IMR-90 (cell line): ENCODE results near the gene MIA2. TPM values are rescaled to one million over a fixed set of nuclear protein-coding genes. Genes with fewer than 3 reads are reported as not detected.
A peak's percentile ranks its signal among the peaks of the same experiment; 100 is the strongest.

Experiments
- ATAC-seq: fragments of 200-7000 bp; cut with Tn5 transposase; 2 replicates; pipeline ENCODE4 v1.9.1; 2020; ENCODE audit warnings: low read depth, mild to moderate bottlenecking, moderate library complexity
- BruUV-seq: library from RNA; stranded (reverse); fragments of 400-500 nt; replicated peaks from 2 replicates; lab custom pipeline; 2021; lab: Mats Ljungman, UMichigan
- CTCF ChIA-PET: fragments of 300-600 bp; formaldehyde crosslinking; extraction: SDS; loops from one replicate; lab custom pipeline; 2021; ENCODE audit warnings: antibody characterized with exemption; lab: Yijun Ruan, JAX
- POLR2A ChIA-PET: fragments of 300-600 bp; sonication (Branson Sonifier 250); formaldehyde crosslinking; loops from one replicate; lab custom pipeline; 2022; ENCODE audit warnings: antibody characterized with exemption; ENCODE audit not compliant: unreplicated experiment; lab: Charles Lee
- DNase-seq: peaks from one replicate; pipeline ENCODE4 v3.0.0; 2013
- H2AFZ ChIP-seq: replicated peaks from 2 replicates; pipeline ENCODE3; 2013; ENCODE audit warnings: low read length, mild to moderate bottlenecking; ENCODE audit not compliant: poor library complexity
- H2AK5ac ChIP-seq: 2 replicates; pipeline ENCODE4 v1.6.1; 2013; ENCODE audit warnings: low read depth, low read length, inconsistent platforms
- H2AK9ac ChIP-seq: replicated peaks from 2 replicates; pipeline ENCODE3; 2013; ENCODE audit warnings: mild to moderate bottlenecking, low read depth, low read length, moderate library complexity; ENCODE audit not compliant: poor library complexity
- H2BK120ac ChIP-seq: 2 replicates; pipeline ENCODE4 v1.6.1; 2013; ENCODE audit warnings: low read depth, low read length, inconsistent platforms
- H2BK15ac ChIP-seq: 3 replicates; pipeline ENCODE4 v1.6.1; 2013; ENCODE audit warnings: low read depth, low read length, inconsistent platforms
- H2BK20ac ChIP-seq: 2 replicates; pipeline ENCODE4 v1.6.1; 2013; ENCODE audit warnings: low read depth, mild to moderate bottlenecking, inconsistent platforms, low read length, moderate library complexity
- H2BK5ac ChIP-seq: 2 replicates; pipeline ENCODE4 v1.6.1; 2013; ENCODE audit warnings: mild to moderate bottlenecking, low read depth, low read length, inconsistent platforms; ENCODE audit not compliant: poor library complexity, severe bottlenecking
- H3K14ac ChIP-seq: replicated peaks from 2 replicates; pipeline ENCODE4 v1.6.1; 2013; ENCODE audit warnings: low read depth, low read length, inconsistent platforms
- H3K18ac ChIP-seq: 2 replicates; pipeline ENCODE4 v1.6.1; 2013; ENCODE audit warnings: low read depth, low read length, control low read depth
- H3K23ac ChIP-seq: 2 replicates; pipeline ENCODE4 v1.6.1; 2013; ENCODE audit warnings: low read depth, low read length, inconsistent platforms
- H3K27ac ChIP-seq: 2 replicates; pipeline ENCODE4 v1.5.1; 2013; ENCODE audit warnings: mild to moderate bottlenecking, control low read depth, low read length; ENCODE audit not compliant: insufficient read depth
- H3K27me3 ChIP-seq: 2 replicates; pipeline ENCODE4 v1.6.1; 2013; ENCODE audit warnings: low read length; ENCODE audit not compliant: control insufficient read depth, insufficient read depth
- H3K36me3 ChIP-seq: 2 replicates; pipeline ENCODE4 v1.6.1; 2013; ENCODE audit warnings: low read length, mixed read lengths; ENCODE audit not compliant: control insufficient read depth, insufficient read depth
- H3K4ac ChIP-seq: 2 replicates; pipeline ENCODE4 v1.6.1; 2013; ENCODE audit warnings: low read depth, low read length, inconsistent platforms
- H3K4me1 ChIP-seq: 2 replicates; pipeline ENCODE4 v1.6.1; 2013; ENCODE audit warnings: low read length, mixed read lengths; ENCODE audit not compliant: control insufficient read depth, insufficient read depth
- H3K4me2 ChIP-seq: 2 replicates; pipeline ENCODE4 v1.6.1; 2013; ENCODE audit warnings: low read depth, mild to moderate bottlenecking, control low read depth, low read length, moderate library complexity
- H3K4me3 ChIP-seq: 2 replicates; pipeline ENCODE4 v1.5.1; 2013; ENCODE audit warnings: low read depth, mild to moderate bottlenecking, control low read depth, low read length, moderate library complexity; ENCODE audit not compliant: insufficient read depth
- H3K56ac ChIP-seq: 2 replicates; pipeline ENCODE4 v1.6.1; 2013; ENCODE audit warnings: low read length, inconsistent platforms; ENCODE audit not compliant: insufficient read depth; ENCODE audit errors: extremely low read depth
- H3K79me1 ChIP-seq, 2 experiments: 2 replicates each; pipeline ENCODE4 v1.6.1; 2013; ENCODE audit warnings: low read length in 2 of 2, inconsistent platforms in 1 of 2, low read depth in 1 of 2
- H3K9ac ChIP-seq: 2 replicates; pipeline ENCODE4 v1.6.1; 2013; ENCODE audit warnings: low read depth, low read length, control low read depth
- H3K9me1 ChIP-seq: 2 replicates; pipeline ENCODE4 v1.6.1; 2013; ENCODE audit warnings: low read length, inconsistent platforms; ENCODE audit not compliant: insufficient read depth
- H3K9me3 ChIP-seq: 2 replicates; pipeline ENCODE4 v1.6.1; 2013; ENCODE audit warnings: low read length; ENCODE audit not compliant: control insufficient read depth, insufficient read depth
- H4K20me1 ChIP-seq: 2 replicates; pipeline ENCODE4 v1.6.1; 2013; ENCODE audit warnings: low read length, inconsistent platforms; ENCODE audit not compliant: insufficient read depth
- H4K5ac ChIP-seq: 2 replicates; pipeline ENCODE4 v1.6.1; 2013; ENCODE audit warnings: mild to moderate bottlenecking, low read depth, low read length, control low read depth
- H4K8ac ChIP-seq, 2 experiments: 2 replicates each; pipeline ENCODE4 v1.6.1; 2013; ENCODE audit warnings: low read depth in 2 of 2, low read length in 2 of 2, control low read depth in 1 of 2, inconsistent platforms in 1 of 2
- H4K91ac ChIP-seq: 2 replicates; pipeline ENCODE4 v1.6.1; 2013; ENCODE audit warnings: low read depth, low read length, inconsistent platforms; ENCODE audit not compliant: insufficient read depth
- RAD21 ChIP-seq: IDR thresholded peaks from 2 replicates; pipeline ENCODE4 v1.6.1; 2012; ENCODE audit warnings: low read length, improper control_type of control experiment
- RCOR1 ChIP-seq: IDR thresholded peaks from 2 replicates; pipeline ENCODE4 v1.6.1; 2012; ENCODE audit warnings: mild to moderate bottlenecking, low read length, improper control_type of control experiment; ENCODE audit not compliant: insufficient replicate concordance
- WGBS, 2 experiments: methylation state at CpG; one replicate each; pipeline versions ENCODE4 v1.1.5 to v1.1.7; 2013; ENCODE audit warnings: missing lambda C conversion rate in 2 of 2; ENCODE audit not compliant: insufficient read length in 1 of 2; ENCODE audit errors: extremely low coverage in 2 of 2; 5-methylcytosine and 5-hydroxymethylcytosine counted together
- dilution Hi-C: fragments of 300-500 bp; cut with HindIII; formaldehyde crosslinking; loops from one replicate; pipeline ENCODE4 v1.14.3; 2018; ENCODE audit warnings: low sequenced_read_pairs; ENCODE audit not compliant: unreplicated experiment
- in situ Hi-C: fragments of 300-500 bp; cut with MboI; formaldehyde crosslinking; loops from 3 replicates; pipeline ENCODE4 v1.14.3; 2019; ENCODE audit warnings: low sequenced_read_pairs, inconsistent platforms, mixed read lengths
- intact Hi-C: fragments of 100-400 bp; cut with micrococcal nuclease; formaldehyde crosslinking; loops from 2 replicates; pipeline ENCODE4 v1.10.0; 2022
- polyA plus RNA-seq, 3 experiments: library from polyadenylated mRNA; depleted of rRNA; stranded (reverse); fragments of >200 nt; gene quantifications; 2 replicates each; pipeline ENCODE4 v1.2.3, GENCODE V29; 2012; ENCODE audit warnings: low replicate concordance in 1 of 3
- total RNA-seq: library from RNA; depleted of rRNA; stranded (reverse); fragments of >200 nt; gene quantifications from 2 replicates; pipeline ENCODE4 v1.2.3, GENCODE V29; 2012

Gene MIA2
- total and polyA plus RNA-seq, 2 of the 4 experiments (the other 2 are of a cell fraction) = 3.9 to 6.8 TPM

DNA sequence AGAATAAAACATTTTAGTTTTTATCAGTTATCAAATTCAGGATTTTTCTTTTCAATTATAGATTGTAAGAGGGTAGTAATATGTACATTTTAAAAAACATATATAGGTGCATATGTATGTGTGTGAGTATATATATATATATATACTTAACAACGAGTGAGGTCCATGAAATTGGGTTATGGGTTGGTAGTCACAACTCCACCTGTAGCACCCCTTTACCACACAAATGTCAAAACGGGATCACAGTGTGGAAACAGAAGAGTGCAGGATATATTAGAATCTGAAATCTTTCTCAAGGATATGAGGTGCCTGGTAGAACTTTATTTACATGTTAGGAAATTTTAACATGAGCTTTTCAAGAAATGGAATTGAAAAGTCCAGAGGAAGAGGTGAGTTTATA lies 31.3 kb downstream of the MIA2 start:
- H4K5ac ChIP-seq = no peak overlapping the region
- H4K8ac ChIP-seq = no peak overlapping the region
- DNase-seq (peak; percentile 32), ATAC-seq (no peak)
- H2BK120ac ChIP-seq = no peak overlapping the region
- no peaks in the 10 kb centered on the region for H3K9me1 ChIP-seq
- no peak overlapping the region for H3K27ac ChIP-seq
- no peak overlapping the region for H3K4me3 ChIP-seq
- peaks cover 2% of the 10 kb centered on the region; the same call in 1 of the 2 replicates for H3K4me1 ChIP-seq
- CTCF ChIA-PET = no interaction called here
- no peak overlapping the region for H2BK15ac ChIP-seq
- no peak overlapping the region for H3K9ac ChIP-seq
- no peaks in the 10 kb centered on the region for H3K9me3 ChIP-seq
- H2AK5ac ChIP-seq = no peak overlapping the region
- no peak overlapping the region for H2BK5ac ChIP-seq
- H2BK20ac ChIP-seq = no peak overlapping the region
- BruUV-seq = no TSS peak
- H3K27me3 ChIP-seq = no peaks in the 10 kb centered on the region
- in situ Hi-C loops (no loop called here), dilution Hi-C loops (no loop called here), intact Hi-C loops (loop anchor here (5.0 to 10.0 kb wide), 2 partner anchors 160 to 167 kb away; partner anchors contain the start of genes FBXO33 and SEC23A)
- peaks cover 2% of the 10 kb centered on the region; the same call in 1 of the 2 replicates for H4K20me1 ChIP-seq
- H3K4ac ChIP-seq = no peak overlapping the region
- no peak overlapping the region for H2AK9ac ChIP-seq
- H3K23ac ChIP-seq = no peak overlapping the region
- no peak overlapping the region for H2AFZ ChIP-seq
- no peak overlapping the region for H3K4me2 ChIP-seq
- POLR2A ChIA-PET = interaction anchor here (0.6 kb wide), 1 partner anchor 18 kb away, joined by 3 read pairs; no protein-coding TSS in a partner anchor
- H3K14ac ChIP-seq = no peak overlapping the region
- no peak overlapping the region for H4K91ac ChIP-seq
- peaks cover 5 to 24% of the 10 kb centered on the region in 2 experiments; a peak in 3 of 4 replicates for H3K79me1 ChIP-seq
- no CpG with 5 or more reads among the region's 2 CpGs for WGBS, 2 experiments
- H3K56ac ChIP-seq = no peak overlapping the region
- no peaks in the 10 kb centered on the region for H3K36me3 ChIP-seq
- no peak overlapping the region for H3K18ac ChIP-seq
- TF ChIP-seq RCOR1 (no peak), RAD21 (no peak)
